A673 (cell line): ENCODE measurements around the gene TMEM184B. TPM values are rescaled to one million over a fixed set of nuclear protein-coding genes. Genes with fewer than 3 reads are reported as not detected.

ENCODE experiments used
- BruUV-seq: library from RNA; stranded (reverse); fragments of 400-500 nt; replicated peaks from 2 replicates; lab custom pipeline; 2021; lab: Mats Ljungman, UMichigan
- CTCF ChIA-PET: fragments of 300-600 bp; sonication (Branson Sonifier 250); formaldehyde crosslinking; loops from one replicate; lab custom pipeline; 2022; ENCODE audit warnings: antibody characterized with exemption; lab: Charles Lee
- POLR2A ChIA-PET: fragments of 300-600 bp; sonication (Branson Sonifier 250); formaldehyde crosslinking; loops from one replicate; lab custom pipeline; 2022; ENCODE audit warnings: antibody characterized with exemption; ENCODE audit not compliant: low non-redundant PET; lab: Charles Lee
- DNase-seq: peaks from one replicate; pipeline ENCODE4 v3.0.0-alpha.2; 2015; ENCODE audit warnings: low spot score
- H3K27ac ChIP-seq: fragments of 200-600 bp; sonication (generic); 2 replicates; pipeline ENCODE4 v1.5.1; 2016; ENCODE audit warnings: mixed run types, low read depth, mild to moderate bottlenecking, mixed read lengths, antibody characterized with exemption, low read length; ENCODE audit not compliant: poor library complexity, severe bottlenecking
- H3K27me3 ChIP-seq: fragments of 200-600 bp; sonication (generic); replicated peaks from 2 replicates; pipeline ENCODE4 v1.6.1; 2017; ENCODE audit warnings: mixed run types, low read depth, mild to moderate bottlenecking, mixed read lengths, antibody characterized with exemption, low read length; ENCODE audit not compliant: insufficient read depth, poor library complexity
- H3K36me3 ChIP-seq: fragments of 200-600 bp; sonication (generic); 2 replicates; pipeline ENCODE4 v1.6.1; 2016; ENCODE audit warnings: mixed run types, mild to moderate bottlenecking, mixed read lengths, antibody characterized with exemption, low read length; ENCODE audit not compliant: insufficient read depth, poor library complexity, severe bottlenecking
- H3K4me1 ChIP-seq: fragments of 200-600 bp; sonication (generic); 2 replicates; pipeline ENCODE4 v1.6.1; 2017; ENCODE audit warnings: mixed run types, mild to moderate bottlenecking, mixed read lengths, antibody characterized with exemption, low read length; ENCODE audit not compliant: insufficient read depth, poor library complexity, severe bottlenecking
- H3K4me3 ChIP-seq: fragments of 200-600 bp; sonication (generic); 2 replicates; pipeline ENCODE4 v1.5.1; 2016; ENCODE audit warnings: low read depth, mixed run types, mild to moderate bottlenecking, mixed read lengths, low read length; ENCODE audit not compliant: poor library complexity, severe bottlenecking
- H3K9me3 ChIP-seq: fragments of 200-600 bp; sonication (generic); 2 replicates; pipeline ENCODE4 v1.6.1; 2016; ENCODE audit warnings: mixed run types, low read depth, mild to moderate bottlenecking, mixed read lengths, antibody characterized with exemption, low read length; ENCODE audit not compliant: poor library complexity, severe bottlenecking
- EZH2 ChIP-seq: fragments of 200-600 bp; sonication (generic); IDR thresholded peaks from 2 replicates; pipeline ENCODE4 v1.6.1; 2017; ENCODE audit warnings: borderline replicate concordance, low read depth, mild to moderate bottlenecking, mixed read lengths, antibody characterized with exemption, low read length; ENCODE audit not compliant: poor library complexity, severe bottlenecking
- intact Hi-C: fragments of 100-400 bp; cut with micrococcal nuclease; formaldehyde crosslinking; loops from one replicate; pipeline ENCODE4 v1.10.0; 2022; ENCODE audit not compliant: unreplicated experiment
- total RNA-seq: library from RNA; stranded (reverse); gene quantifications from 2 replicates; pipeline ENCODE4 v1.2.3, GENCODE V29; 2021
- TF ChIP-seq, protein P1 (sequence below): fragments of 300-800, 200-600 bp; sonication (generic); conservative IDR thresholded peaks from 2 replicates; pipeline ENCODE4 v1.5.1; 2017; ENCODE audit warnings: low read depth, mild to moderate bottlenecking, antibody characterized with exemption, low read length, moderate library complexity, mixed read lengths

TMEM184B gene
- total RNA-seq, 1 experiment from 2014 or later, result 50.9 TPM

DNA sequence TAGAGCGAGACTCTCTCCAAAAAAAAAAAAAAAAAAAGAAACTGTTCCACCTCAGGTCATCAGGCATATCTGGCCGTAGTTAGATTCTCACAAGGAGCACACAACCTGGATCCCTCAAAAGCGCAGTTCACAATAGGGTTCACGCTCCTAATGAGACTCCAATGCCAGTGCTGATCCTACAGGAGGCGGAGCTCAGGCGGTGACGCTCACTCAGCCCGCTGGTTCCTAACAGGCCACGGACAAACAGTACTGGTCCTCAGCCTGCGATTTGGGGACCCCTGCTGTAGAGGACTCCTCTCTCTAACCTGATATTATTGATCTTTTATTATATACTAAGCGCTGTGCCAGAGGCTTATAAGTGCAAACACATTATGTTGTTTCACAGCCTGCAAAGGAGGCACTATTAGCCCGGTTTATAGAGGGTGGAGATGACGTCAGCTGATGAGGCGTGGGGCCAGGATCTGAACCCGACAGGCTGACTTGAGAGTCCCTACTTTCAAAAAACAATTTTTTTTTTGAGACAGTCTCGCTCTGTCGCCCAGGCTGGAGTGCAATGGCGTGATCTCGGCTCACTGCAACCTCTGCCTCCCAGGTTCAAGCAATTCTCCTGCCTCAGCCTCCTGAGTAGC is 75.9 kb downstream of the TMEM184B start:
- no peak for DNase-seq
- ChIA-PET POLR2A (no interaction called here), CTCF (interaction anchor here (0.6 kb wide), 1 partner anchor 289 kb away, joined by 4 read pairs; no protein-coding TSS in a partner anchor)
- Histone ChIP-seq H3K36me3 (no peaks in the 10 kb centered on the region), H3K9me3 (no peaks in the 10 kb centered on the region), H3K27me3 (no peaks in the 10 kb centered on the region), H3K4me3 (no peak overlapping the region), H3K4me1 (no peaks in the 10 kb centered on the region), H3K27ac (no peak overlapping the region)
- TF ChIP-seq, protein P1, sequence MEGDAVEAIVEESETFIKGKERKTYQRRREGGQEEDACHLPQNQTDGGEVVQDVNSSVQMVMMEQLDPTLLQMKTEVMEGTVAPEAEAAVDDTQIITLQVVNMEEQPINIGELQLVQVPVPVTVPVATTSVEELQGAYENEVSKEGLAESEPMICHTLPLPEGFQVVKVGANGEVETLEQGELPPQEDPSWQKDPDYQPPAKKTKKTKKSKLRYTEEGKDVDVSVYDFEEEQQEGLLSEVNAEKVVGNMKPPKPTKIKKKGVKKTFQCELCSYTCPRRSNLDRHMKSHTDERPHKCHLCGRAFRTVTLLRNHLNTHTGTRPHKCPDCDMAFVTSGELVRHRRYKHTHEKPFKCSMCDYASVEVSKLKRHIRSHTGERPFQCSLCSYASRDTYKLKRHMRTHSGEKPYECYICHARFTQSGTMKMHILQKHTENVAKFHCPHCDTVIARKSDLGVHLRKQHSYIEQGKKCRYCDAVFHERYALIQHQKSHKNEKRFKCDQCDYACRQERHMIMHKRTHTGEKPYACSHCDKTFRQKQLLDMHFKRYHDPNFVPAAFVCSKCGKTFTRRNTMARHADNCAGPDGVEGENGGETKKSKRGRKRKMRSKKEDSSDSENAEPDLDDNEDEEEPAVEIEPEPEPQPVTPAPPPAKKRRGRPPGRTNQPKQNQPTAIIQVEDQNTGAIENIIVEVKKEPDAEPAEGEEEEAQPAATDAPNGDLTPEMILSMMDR, result no peak
- no peak for TF ChIP-seq EZH2
- intact Hi-C loops, result no loop called here
- no TSS peak for BruUV-seq

DNA sequence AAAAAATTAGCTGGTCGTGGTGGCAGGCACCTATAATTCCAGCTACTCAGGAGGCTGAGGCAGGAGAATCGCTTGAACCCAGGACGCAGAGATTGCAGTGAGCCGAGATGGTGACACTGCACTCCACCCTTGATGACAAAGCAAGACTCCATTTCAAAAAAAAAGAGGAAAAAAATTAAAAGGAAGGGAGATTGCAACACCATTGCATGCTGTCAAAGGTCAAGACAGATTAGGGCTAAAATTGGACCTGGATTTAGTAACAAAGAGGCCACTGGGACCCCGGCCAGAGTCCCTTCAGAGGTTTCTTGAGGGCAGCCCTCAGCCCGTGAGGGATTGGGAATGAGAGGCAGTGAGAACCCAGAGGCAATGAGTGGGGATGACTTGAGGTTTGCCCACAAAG is 79.2 kb downstream of the TMEM184B start:
- TF ChIP-seq, protein P1, result no peak
- TF ChIP-seq EZH2, result no peak
- Histone ChIP-seq H3K27ac (no peak overlapping the region), H3K4me1 (no peaks in the 10 kb centered on the region), H3K27me3 (no peaks in the 10 kb centered on the region), H3K9me3 (no peaks in the 10 kb centered on the region), H3K36me3 (no peaks in the 10 kb centered on the region), H3K4me3 (no peak overlapping the region)
- no TSS peak for BruUV-seq
- intact Hi-C loops, result no loop called here
- no peak for DNase-seq
- POLR2A ChIA-PET, result no interaction called here
- CTCF ChIA-PET, result no interaction called here

DNA sequence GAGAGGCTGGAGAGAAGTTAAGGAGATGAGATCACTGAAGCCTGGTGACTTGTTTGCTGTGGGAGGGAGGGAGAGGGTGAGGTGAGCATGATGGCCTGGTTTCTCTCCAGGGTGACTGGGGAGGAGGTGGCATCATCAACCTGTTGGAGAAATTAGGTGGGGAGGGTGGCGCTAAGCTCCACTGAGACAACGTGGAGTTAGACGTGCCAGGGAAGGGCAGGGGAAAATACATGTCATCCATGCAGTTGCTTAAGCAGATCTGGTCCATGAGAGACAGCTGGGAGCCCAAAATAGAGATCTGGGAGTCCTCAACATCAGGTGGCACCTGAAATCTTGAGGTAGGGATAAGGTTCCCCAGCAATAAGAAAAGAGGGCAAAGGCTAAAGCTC is 80.3 kb downstream of the TMEM184B start:
- BruUV-seq, result no TSS peak
- ChIA-PET CTCF (no interaction called here), POLR2A (no interaction called here)
- DNase-seq, result no peak
- no peaks in the 10 kb centered on the region for H3K27me3 ChIP-seq
- no peak for TF ChIP-seq EZH2
- TF ChIP-seq, protein P1, result no peak
- H3K4me1 ChIP-seq, result no peaks in the 10 kb centered on the region
- intact Hi-C loops, result no loop called here
- no peak overlapping the region for H3K4me3 ChIP-seq
- H3K36me3 ChIP-seq, result no peaks in the 10 kb centered on the region
- H3K9me3 ChIP-seq, result no peaks in the 10 kb centered on the region
- no peak overlapping the region for H3K27ac ChIP-seq
